Activated CD8-positive, alpha-beta memory T cell treated with anti-CD3 and anti-CD28 coated beads for 1 hour (primary cell): Measurements from ENCODE around the gene PIP4K2B.
"Not testable (repeated sequence)": the region's sequence is repeated elsewhere in the genome, so short reads cannot be mapped to it uniquely, and the experiment has no call there.

Source experiments
- DNase-seq, 2 donors: peaks; one replicate each; pipeline ENCODE4 v3.0.0-alpha.2; 2020; ENCODE audit warnings: low read depth in 1 of 2; ENCODE audit errors: extremely low read depth in 1 of 2

Gene PIP4K2B

GRCh38 chr17:38730526-38731379, 68.6 kb downstream of the PIP4K2B start:
- no peak for DNase-seq

DNA sequence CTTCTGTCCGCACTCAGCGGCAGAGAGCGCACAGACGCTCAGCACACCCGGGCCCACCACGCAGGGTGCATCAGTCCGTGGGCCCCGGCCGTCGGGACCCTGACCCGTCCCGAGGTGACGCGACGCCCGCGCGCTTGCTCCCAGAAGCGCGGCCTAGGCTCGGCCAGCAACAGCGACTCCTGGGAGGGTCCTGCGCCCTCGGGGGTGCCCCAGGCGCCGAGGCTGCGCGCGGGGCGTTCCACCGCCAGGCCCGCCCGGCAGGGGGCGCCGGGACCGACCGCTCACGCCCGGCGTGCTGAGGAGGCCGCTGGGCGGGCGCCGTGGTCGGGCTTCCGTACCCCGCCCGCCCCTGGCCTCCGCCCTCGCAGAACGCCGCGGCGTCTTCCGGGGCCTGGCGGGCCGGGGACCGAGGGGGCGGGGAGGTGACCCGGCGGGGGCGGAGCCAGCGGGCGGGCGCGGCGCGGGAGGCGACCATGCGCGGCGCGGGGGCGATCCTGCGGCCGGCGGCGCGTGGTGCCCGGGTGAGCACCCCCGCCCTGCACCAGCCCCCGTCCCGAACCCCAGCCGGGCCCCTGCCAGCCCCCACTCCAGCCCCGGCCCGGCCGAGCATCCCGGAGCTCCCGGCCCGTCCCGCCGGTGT, 69.3 kb downstream of the PIP4K2B start, which contains the start of gene CISD3:
CISD3 (plus strand) TSS at position 456 of the 640 bp plus-strand sequence; CDS start at position 474, 18 bp downstream.
- DNase-seq: peak; percentile 51 to 80

- DNase-seq: no peak
Measured at GRCh38 chr17:38729368-38729885, 69.9 kb downstream of the PIP4K2B start.

- DNase-seq: peak; percentile 31 to 43
Measured at GRCh38 chr17:38728290-38728831, 71.0 kb downstream of the PIP4K2B start.

GRCh38 chr17:38727736-38728135, 71.6 kb downstream of the PIP4K2B start:
- no peak for DNase-seq

DNA sequence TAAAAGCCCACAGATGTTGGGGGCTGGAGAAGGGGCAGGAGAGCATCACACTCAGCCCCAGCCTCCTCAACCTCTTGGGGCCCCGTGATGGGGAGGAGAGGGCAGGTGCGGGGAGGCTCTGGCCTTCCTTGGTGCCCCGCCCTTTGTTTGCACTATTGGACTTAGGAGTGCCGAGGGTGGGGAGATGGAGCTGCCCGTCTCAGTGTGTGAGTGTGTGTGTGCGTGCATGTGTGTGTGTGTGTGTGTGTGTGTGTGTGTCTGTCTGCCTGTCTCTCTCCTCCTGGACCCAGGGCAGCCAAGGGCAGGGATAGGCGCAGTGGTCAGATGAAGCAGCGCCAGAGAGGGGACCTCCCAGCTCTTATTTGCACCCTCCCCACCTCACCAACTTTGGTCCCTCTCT, 73.2 kb downstream of the PIP4K2B start:
- DNase-seq: not testable (repeated sequence)

- DNase-seq: no peak
Measured at GRCh38 chr17:38725066-38725465, 74.3 kb downstream of the PIP4K2B start.

- DNase-seq: no peak
Measured at GRCh38 chr17:38724337-38724988, 74.9 kb downstream of the PIP4K2B start.

DNA sequence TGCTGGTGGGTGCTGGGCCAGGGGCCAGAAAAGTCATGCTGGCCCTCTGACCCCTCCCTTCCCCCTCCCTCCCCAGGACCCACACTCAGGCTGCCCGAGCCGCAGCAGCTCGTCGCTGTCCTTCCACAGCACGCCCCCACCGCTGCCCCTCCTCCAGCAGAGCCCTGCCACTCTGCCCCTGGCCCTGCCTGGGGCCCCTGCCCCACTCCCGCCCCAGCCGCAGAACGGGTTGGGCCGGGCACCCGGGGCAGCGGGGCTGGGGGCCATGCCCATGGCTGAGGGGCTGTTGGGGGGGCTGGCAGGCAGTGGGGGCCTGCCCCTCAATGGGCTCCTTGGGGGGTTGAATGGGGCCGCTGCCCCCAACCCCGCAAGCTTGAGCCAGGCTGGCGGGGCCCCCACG, 77.6 kb downstream of the PIP4K2B start:
- no peak for DNase-seq

GRCh38 chr17:38720941-38721340, 78.4 kb downstream of the PIP4K2B start:
- DNase-seq: no peak

- no peak for DNase-seq
Measured at GRCh38 chr17:38719943-38720641, 79.3 kb downstream of the PIP4K2B start.

GRCh38 chr17:38719289-38719942, 79.9 kb downstream of the PIP4K2B start:
- DNase-seq: no peak

DNA sequence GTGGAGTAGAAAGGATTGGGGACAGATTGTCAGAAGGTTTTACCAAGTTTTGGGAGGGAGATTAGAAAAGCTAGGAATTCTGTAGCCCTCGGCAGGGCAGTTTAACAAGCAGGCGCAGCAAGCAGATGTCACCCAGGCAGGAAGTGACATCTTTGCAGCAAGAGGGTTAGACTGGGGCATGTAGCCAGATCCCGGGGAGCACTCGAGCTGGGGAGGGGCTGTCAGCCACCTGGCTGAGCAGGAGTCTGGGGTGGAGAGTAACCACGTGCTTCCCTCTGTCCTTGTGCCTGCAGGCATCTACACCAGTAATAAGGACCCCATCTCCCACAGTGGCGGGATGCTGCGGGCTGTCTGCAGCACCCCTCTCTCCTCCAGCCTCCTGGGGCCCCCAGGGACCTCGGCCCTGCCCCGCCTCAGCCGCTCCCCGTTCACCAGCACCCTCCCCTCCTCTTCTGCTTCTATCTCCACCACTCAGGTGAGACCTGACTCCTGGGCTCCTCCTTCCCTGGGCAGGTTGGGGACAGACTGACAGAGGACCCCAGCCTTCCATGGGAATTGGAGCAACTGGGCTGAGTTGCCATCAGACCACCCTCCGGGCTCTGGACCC, 82.1 kb downstream of the PIP4K2B start:
- no peak for DNase-seq

DNA sequence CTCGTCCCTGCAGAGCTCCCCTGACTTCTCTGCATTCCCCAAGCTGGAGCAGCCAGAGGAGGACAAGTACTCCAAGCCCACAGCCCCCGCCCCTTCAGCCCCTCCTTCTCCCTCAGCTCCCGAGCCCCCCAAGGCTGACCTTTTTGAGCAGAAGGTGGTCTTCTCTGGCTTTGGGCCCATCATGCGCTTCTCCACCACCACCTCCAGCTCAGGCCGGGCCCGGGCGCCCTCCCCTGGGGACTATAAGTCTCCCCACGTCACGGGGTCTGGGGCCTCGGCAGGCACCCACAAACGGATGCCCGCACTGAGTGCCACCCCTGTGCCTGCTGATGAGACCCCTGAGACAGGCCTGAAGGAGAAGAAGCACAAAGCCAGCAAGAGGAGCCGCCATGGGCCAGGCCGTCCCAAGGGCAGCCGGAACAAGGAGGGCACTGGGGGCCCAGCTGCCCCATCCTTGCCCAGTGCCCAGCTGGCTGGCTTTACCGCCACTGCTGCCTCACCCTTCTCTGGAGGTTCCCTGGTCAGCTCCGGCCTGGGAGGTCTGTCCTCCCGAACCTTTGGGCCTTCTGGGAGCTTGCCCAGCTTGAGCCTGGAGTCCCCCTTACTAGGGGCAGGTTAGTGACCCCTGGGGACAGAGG, 82.9 kb downstream of the PIP4K2B start:
- no peak for DNase-seq
